Measurements from ENCODE around the gene PCNX2. TPM values are rescaled to one million over a fixed set of nuclear protein-coding genes. Genes with fewer than 3 reads are reported as not detected.
"Not testable (repeated sequence)": the region's sequence is repeated elsewhere in the genome, so short reads cannot be mapped to it uniquely, and the experiment has no call there.

The PCNX2 gene
- total and polyA plus RNA-seq, 2 donors, result 5.2 to 36.9 TPM

GRCh38 chr1:233166896-233167295, 128.6 kb downstream of the PCNX2 start:
- no peak for DNase-seq (ENCODE audit: extremely low spot score)
- H3K4me3 ChIP-seq (ENCODE audit: low read depth, low read length), result no peak overlapping the region
- H3K4me1 ChIP-seq (ENCODE audit: insufficient read depth), result no peaks in the 10 kb centered on the region
- WGBS, result 86% methylated on average over 4 of the region's 4 CpGs
- no peaks in the 10 kb centered on the region for H3K36me3 ChIP-seq (ENCODE audit: insufficient read depth)
- H3K27ac ChIP-seq (ENCODE audit: low read depth), result no peak overlapping the region

GRCh38 chr1:233163696-233164095, 131.8 kb downstream of the PCNX2 start:
- Histone ChIP-seq H3K4me1 (ENCODE audit: insufficient read depth) (no peaks in the 10 kb centered on the region), H3K36me3 (ENCODE audit: insufficient read depth) (no peaks in the 10 kb centered on the region), H3K27ac (ENCODE audit: low read depth) (no peak overlapping the region), H3K4me3 (ENCODE audit: low read depth, low read length) (no peak overlapping the region)
- DNase-seq (ENCODE audit: extremely low spot score), result no peak
- 100% methylated on average over 1 of the region's 1 CpG for WGBS

- no peak for DNase-seq (ENCODE audit: extremely low spot score)
- no peaks in the 10 kb centered on the region for H3K36me3 ChIP-seq (ENCODE audit: insufficient read depth)
- H3K27ac ChIP-seq (ENCODE audit: low read depth), result no peak overlapping the region
- no peak overlapping the region for H3K4me3 ChIP-seq (ENCODE audit: low read depth, low read length)
- H3K4me1 ChIP-seq (ENCODE audit: insufficient read depth), result no peaks in the 10 kb centered on the region
These were observed 137.2 kb downstream of the PCNX2 start for GRCh38 chr1:233158322-233158721.

- H3K27ac ChIP-seq (ENCODE audit: low read depth), result no peak overlapping the region
- no peak overlapping the region for H3K4me3 ChIP-seq (ENCODE audit: low read depth, low read length)
- H3K36me3 ChIP-seq (ENCODE audit: insufficient read depth), result no peaks in the 10 kb centered on the region
- no peak for DNase-seq (ENCODE audit: extremely low spot score)
- H3K4me1 ChIP-seq (ENCODE audit: insufficient read depth), result no peaks in the 10 kb centered on the region
These were observed 138.3 kb downstream of the PCNX2 start for GRCh38 chr1:233157245-233157644.

- no peak overlapping the region for H3K4me3 ChIP-seq (ENCODE audit: low read depth, low read length)
- no peak overlapping the region for H3K27ac ChIP-seq (ENCODE audit: low read depth)
- no peaks in the 10 kb centered on the region for H3K36me3 ChIP-seq (ENCODE audit: insufficient read depth)
- WGBS, result 82% methylated on average over 6 of the region's 6 CpGs
- no peak for DNase-seq (ENCODE audit: extremely low spot score)
- no peaks in the 10 kb centered on the region for H3K4me1 ChIP-seq (ENCODE audit: insufficient read depth)
These were observed 143.7 kb downstream of the PCNX2 start for GRCh38 chr1:233151861-233152260.

GRCh38 chr1:233144434-233144833, 151.1 kb downstream of the PCNX2 start:
- no peaks in the 10 kb centered on the region for H3K4me1 ChIP-seq (ENCODE audit: insufficient read depth)
- WGBS, result 87% methylated on average over 2 of the region's 2 CpGs
- no peak for DNase-seq (ENCODE audit: extremely low spot score)

GRCh38 chr1:233143241-233143640, 152.3 kb downstream of the PCNX2 start:
- 87% methylated on average over 4 of the region's 4 CpGs for WGBS
- DNase-seq (ENCODE audit: extremely low spot score), result no peak
- no peaks in the 10 kb centered on the region for H3K36me3 ChIP-seq (ENCODE audit: insufficient read depth)
- H3K4me3 ChIP-seq (ENCODE audit: low read depth, low read length), result no peak overlapping the region
- no peaks in the 10 kb centered on the region for H3K4me1 ChIP-seq (ENCODE audit: insufficient read depth)
- H3K27ac ChIP-seq (ENCODE audit: low read depth), result no peak overlapping the region

More at GRCh38 chr1:233144434-233144833, 151.1 kb downstream of the PCNX2 start:
- Histone ChIP-seq H3K4me3 (ENCODE audit: low read depth, low read length) (no peak overlapping the region), H3K36me3 (ENCODE audit: insufficient read depth) (no peaks in the 10 kb centered on the region), H3K27ac (ENCODE audit: low read depth) (no peak overlapping the region)

- Histone ChIP-seq H3K27ac (ENCODE audit: low read depth) (no peak overlapping the region), H3K4me3 (ENCODE audit: low read depth, low read length) (no peak overlapping the region), H3K36me3 (ENCODE audit: insufficient read depth) (no peaks in the 10 kb centered on the region), H3K4me1 (ENCODE audit: insufficient read depth) (no peaks in the 10 kb centered on the region)
- DNase-seq (ENCODE audit: extremely low spot score), result no peak
These were observed 154.6 kb downstream of the PCNX2 start for GRCh38 chr1:233140974-233141373.

GRCh38 chr1:233140499-233140898, 155.0 kb downstream of the PCNX2 start:
- Histone ChIP-seq H3K36me3 (ENCODE audit: insufficient read depth) (no peaks in the 10 kb centered on the region), H3K4me3 (ENCODE audit: low read depth, low read length) (no peak overlapping the region), H3K27ac (ENCODE audit: low read depth) (no peak overlapping the region), H3K4me1 (ENCODE audit: insufficient read depth) (no peaks in the 10 kb centered on the region)
- 70% methylated on average over 5 of the region's 5 CpGs for WGBS
- DNase-seq (ENCODE audit: extremely low spot score), result no peak

GRCh38 chr1:233138788-233139585, 156.5 kb downstream of the PCNX2 start:
- H3K27ac ChIP-seq (ENCODE audit: low read depth), result no peak overlapping the region
- DNase-seq (ENCODE audit: extremely low spot score), result no peak
- H3K4me3 ChIP-seq (ENCODE audit: low read depth, low read length), result no peak overlapping the region
- H3K36me3 ChIP-seq (ENCODE audit: insufficient read depth), result no peaks in the 10 kb centered on the region
- WGBS, result 89% methylated on average over 4 of the region's 4 CpGs
- H3K4me1 ChIP-seq (ENCODE audit: insufficient read depth), result no peaks in the 10 kb centered on the region

- no peaks in the 10 kb centered on the region for H3K36me3 ChIP-seq (ENCODE audit: insufficient read depth)
- no peaks in the 10 kb centered on the region for H3K4me1 ChIP-seq (ENCODE audit: insufficient read depth)
- no peak overlapping the region for H3K4me3 ChIP-seq (ENCODE audit: low read depth, low read length)
- no peak overlapping the region for H3K27ac ChIP-seq (ENCODE audit: low read depth)
- DNase-seq (ENCODE audit: extremely low spot score), result no peak
These were observed 159.7 kb downstream of the PCNX2 start for GRCh38 chr1:233135833-233136232.

- Histone ChIP-seq H3K27ac (ENCODE audit: low read depth) (no peak overlapping the region), H3K36me3 (ENCODE audit: insufficient read depth) (no peaks in the 10 kb centered on the region), H3K4me3 (ENCODE audit: low read depth, low read length) (no peak overlapping the region), H3K4me1 (ENCODE audit: insufficient read depth) (no peaks in the 10 kb centered on the region)
- 87% methylated on average over 3 of the region's 3 CpGs for WGBS
- no peak for DNase-seq (ENCODE audit: extremely low spot score)
These were observed 163.1 kb downstream of the PCNX2 start for GRCh38 chr1:233132445-233132844.

- 99% methylated on average over 25 of the region's 25 CpGs for WGBS
- not testable (repeated sequence) for H3K27ac ChIP-seq (ENCODE audit: low read depth); H3K4me3 ChIP-seq (ENCODE audit: low read depth, low read length); DNase-seq (ENCODE audit: extremely low spot score); H3K36me3 ChIP-seq (ENCODE audit: insufficient read depth); H3K4me1 ChIP-seq (ENCODE audit: insufficient read depth)
These were observed 166.5 kb downstream of the PCNX2 start for GRCh38 chr1:233129031-233129430.

GRCh38 chr1:233127157-233127556, 168.4 kb downstream of the PCNX2 start:
- no peak for DNase-seq (ENCODE audit: extremely low spot score)
- Histone ChIP-seq H3K36me3 (ENCODE audit: insufficient read depth) (peaks cover 3% of the 10 kb centered on the region), H3K4me1 (ENCODE audit: insufficient read depth) (no peaks in the 10 kb centered on the region), H3K4me3 (ENCODE audit: low read depth, low read length) (no peak overlapping the region), H3K27ac (ENCODE audit: low read depth) (no peak overlapping the region)
- WGBS, result 75% methylated on average over 7 of the region's 7 CpGs

GRCh38 chr1:233122779-233123178, 172.7 kb downstream of the PCNX2 start:
- no peaks in the 10 kb centered on the region for H3K4me1 ChIP-seq (ENCODE audit: insufficient read depth)
- 97% methylated on average over 2 of the region's 2 CpGs for WGBS
- peaks cover 3% of the 10 kb centered on the region for H3K36me3 ChIP-seq (ENCODE audit: insufficient read depth)
- no peak overlapping the region for H3K4me3 ChIP-seq (ENCODE audit: low read depth, low read length)
- no peak overlapping the region for H3K27ac ChIP-seq (ENCODE audit: low read depth)
- DNase-seq (ENCODE audit: extremely low spot score), result no peak

All from urinary bladder (tissue), 4 donors.